H9 (cell line): ENCODE data around the gene HNRNPK. TPM values are rescaled to one million over a fixed set of nuclear protein-coding genes. Genes with fewer than 3 reads are reported as not detected.
A peak's percentile ranks its signal among the peaks of the same experiment; 100 is the strongest.

Experiments used
- DNase-seq: peaks from one replicate; pipeline ENCODE4 v3.0.0-alpha.2; 2017
- H2AFZ ChIP-seq: one replicate; pipeline ENCODE4 v1.6.1; 2013; ENCODE audit warnings: mild to moderate bottlenecking, low read length, control low read depth, moderate library complexity
- H2AK5ac ChIP-seq: 2 replicates; pipeline ENCODE4 v1.6.1; 2013; ENCODE audit warnings: low read length, control low read depth, mixed read lengths; ENCODE audit not compliant: insufficient read length
- H2BK120ac ChIP-seq: one replicate; pipeline ENCODE4 v1.6.1; 2013; ENCODE audit warnings: low read depth, mild to moderate bottlenecking, low read length, control low read depth, inconsistent platforms; ENCODE audit not compliant: poor library complexity, severe bottlenecking
- H2BK12ac ChIP-seq: 2 replicates; pipeline ENCODE4 v1.6.1; 2013; ENCODE audit warnings: low read length, control low read depth, mixed read lengths, low read depth; ENCODE audit not compliant: insufficient read length
- H2BK15ac ChIP-seq: 2 replicates; pipeline ENCODE4 v1.6.1; 2013; ENCODE audit warnings: low read depth, low read length, control low read depth
- H2BK20ac ChIP-seq: one replicate; pipeline ENCODE4 v1.6.1; 2013; ENCODE audit warnings: low read depth, mild to moderate bottlenecking, low read length, control low read depth, inconsistent platforms; ENCODE audit not compliant: poor library complexity, severe bottlenecking
- H2BK5ac ChIP-seq: 2 replicates; pipeline ENCODE4 v1.6.1; 2013; ENCODE audit warnings: low read length, control low read depth, mixed read lengths; ENCODE audit not compliant: insufficient read length
- H3K14ac ChIP-seq: 2 replicates; pipeline ENCODE4 v1.6.1; 2013; ENCODE audit warnings: low read length, control low read depth; ENCODE audit not compliant: insufficient read depth
- H3K18ac ChIP-seq: 2 replicates; pipeline ENCODE4 v1.6.1; 2013; ENCODE audit warnings: low read depth, mild to moderate bottlenecking, mixed read lengths, low read length, control low read depth; ENCODE audit not compliant: insufficient read length
- H3K23ac ChIP-seq: 2 replicates; pipeline ENCODE4 v1.6.1; 2013; ENCODE audit warnings: low read length, control low read depth, mixed read lengths, low read depth; ENCODE audit not compliant: insufficient read length
- H3K23me2 ChIP-seq: 2 replicates; pipeline ENCODE4 v1.6.1; 2013; ENCODE audit warnings: low read depth, mild to moderate bottlenecking, mixed read lengths, low read length, control low read depth; ENCODE audit not compliant: insufficient read length, poor library complexity, severe bottlenecking
- H3K27ac ChIP-seq: 2 replicates; pipeline ENCODE4 v1.5.1; 2013; ENCODE audit warnings: low read length, control low read depth, mixed read lengths, low read depth; ENCODE audit not compliant: insufficient read length
- H3K27me3 ChIP-seq: 2 replicates; pipeline ENCODE4 v1.6.1; 2013; ENCODE audit warnings: low read length, control low read depth, inconsistent platforms; ENCODE audit not compliant: insufficient read depth
- H3K4ac ChIP-seq: 2 replicates; pipeline ENCODE4 v1.6.1; 2013; ENCODE audit warnings: low read depth, mild to moderate bottlenecking, control low read depth, inconsistent platforms, low read length, moderate library complexity
- H3K4me1 ChIP-seq: 2 replicates; pipeline ENCODE4 v1.6.1; 2013; ENCODE audit warnings: low read length, control low read depth, inconsistent platforms; ENCODE audit not compliant: insufficient read depth
- H3K4me2 ChIP-seq: 2 replicates; pipeline ENCODE4 v1.6.1; 2013; ENCODE audit warnings: low read length, control low read depth, mixed read lengths; ENCODE audit not compliant: insufficient read length, insufficient read depth
- H3K56ac ChIP-seq: 2 replicates; pipeline ENCODE4 v1.6.1; 2013; ENCODE audit warnings: low read depth, mild to moderate bottlenecking, mixed read lengths, low read length, control low read depth; ENCODE audit not compliant: insufficient read length
- H3K79me1 ChIP-seq: 2 replicates; pipeline ENCODE4 v1.6.1; 2013; ENCODE audit warnings: low read depth, mild to moderate bottlenecking, moderate library complexity, low read length, control low read depth, inconsistent platforms; ENCODE audit not compliant: insufficient read depth, poor library complexity, severe bottlenecking
- H3K79me2 ChIP-seq: 2 replicates; pipeline ENCODE4 v1.6.1; 2013; ENCODE audit warnings: low read length, control low read depth, inconsistent platforms; ENCODE audit not compliant: insufficient read depth
- H3K9ac ChIP-seq: 2 replicates; pipeline ENCODE4 v1.6.1; 2013; ENCODE audit warnings: low read length, control low read depth, mixed read lengths; ENCODE audit not compliant: insufficient read length; ENCODE audit errors: extremely low read depth
- H3K9me3 ChIP-seq: one replicate; pipeline ENCODE4 v1.6.1; 2013; ENCODE audit warnings: low read depth, low read length, inconsistent platforms; ENCODE audit not compliant: control insufficient read depth
- H3T11ph ChIP-seq: one replicate; pipeline ENCODE4 v1.6.1; 2013; ENCODE audit warnings: mild to moderate bottlenecking, low read length, control low read depth, inconsistent platforms
- H4K20me1 ChIP-seq: one replicate; pipeline ENCODE4 v1.6.1; 2013; ENCODE audit not compliant: control insufficient read depth, insufficient read length, insufficient read depth
- H4K5ac ChIP-seq: 2 replicates; pipeline ENCODE4 v1.6.1; 2013; ENCODE audit warnings: low read depth, mild to moderate bottlenecking, mixed read lengths, low read length, control low read depth; ENCODE audit not compliant: insufficient read length
- H4K8ac ChIP-seq: replicated peaks from 2 replicates; pipeline ENCODE4 v1.6.1; 2013; ENCODE audit warnings: low read length, control low read depth, mixed read lengths, low read depth; ENCODE audit not compliant: insufficient read length
- H4K91ac ChIP-seq: 2 replicates; pipeline ENCODE4 v1.6.1; 2013; ENCODE audit warnings: low read depth, mild to moderate bottlenecking, moderate library complexity, mixed read lengths, low read length, control low read depth; ENCODE audit not compliant: insufficient read length
- H3K27ac Mint-ChIP-seq, 3 experiments: 2 replicates in 2 of 3; 3 replicates in 1 of 3; pipeline ENCODE4 v1.8.0; 2020 to 2021; ENCODE audit warnings: mixed read lengths in 3 of 3, mild to moderate bottlenecking in 1 of 3, moderate library complexity in 1 of 3
- H3K27me3 Mint-ChIP-seq: 2 replicates; pipeline ENCODE4 v1.8.0; 2021; ENCODE audit warnings: low read depth, mild to moderate bottlenecking, moderate library complexity, mixed read lengths
- H3K36me3 Mint-ChIP-seq, 3 experiments: 2 replicates in 2 of 3; 3 replicates in 1 of 3; pipeline ENCODE4 v1.8.0; 2020 to 2021; ENCODE audit warnings: low read depth in 3 of 3, mixed read lengths in 3 of 3; ENCODE audit not compliant: insufficient read depth in 1 of 3
- H3K4me1 Mint-ChIP-seq, 2 experiments: 2 replicates each; pipeline ENCODE4 v1.8.0; 2020; ENCODE audit warnings: mixed read lengths in 2 of 2
- H3K4me3 Mint-ChIP-seq, 2 experiments: 2 replicates in 1 of 2; 3 replicates in 1 of 2; pipeline ENCODE4 v1.8.0; 2020 to 2021; ENCODE audit warnings: mild to moderate bottlenecking in 2 of 2, mixed read lengths in 2 of 2, moderate library complexity in 1 of 2
- H3K9me3 Mint-ChIP-seq, 2 experiments: 2 replicates in 1 of 2; 3 replicates in 1 of 2; pipeline ENCODE4 v1.8.0; 2020; ENCODE audit warnings: mild to moderate bottlenecking in 2 of 2, mixed read lengths in 2 of 2, moderate library complexity in 1 of 2
- WGBS: extraction: QIAGEN DNeasy Blood & Tissue Kit; methylation state at CpG from one replicate; pipeline ENCODE4 v1.1.7; 2013; ENCODE audit warnings: missing lambda C conversion rate, low lambda C conversion rate, mixed read lengths; ENCODE audit not compliant: insufficient read length; ENCODE audit errors: extremely low coverage; 5-methylcytosine and 5-hydroxymethylcytosine counted together
- total RNA-seq: library from RNA; stranded (reverse); gene quantifications from 2 replicates; pipeline ENCODE4 v1.2.1, GENCODE V29; 2021
- TF ChIP-seq, protein P1 (sequence below): fragments of 200-600 bp; sonication (generic); conservative IDR thresholded peaks from 3 replicates; pipeline ENCODE4 v1.8.0; 2021; ENCODE audit warnings: antibody characterized with exemption, mild to moderate bottlenecking

The HNRNPK gene
- total RNA-seq, 1 experiment from 2014 or later = 790 TPM

DNA sequence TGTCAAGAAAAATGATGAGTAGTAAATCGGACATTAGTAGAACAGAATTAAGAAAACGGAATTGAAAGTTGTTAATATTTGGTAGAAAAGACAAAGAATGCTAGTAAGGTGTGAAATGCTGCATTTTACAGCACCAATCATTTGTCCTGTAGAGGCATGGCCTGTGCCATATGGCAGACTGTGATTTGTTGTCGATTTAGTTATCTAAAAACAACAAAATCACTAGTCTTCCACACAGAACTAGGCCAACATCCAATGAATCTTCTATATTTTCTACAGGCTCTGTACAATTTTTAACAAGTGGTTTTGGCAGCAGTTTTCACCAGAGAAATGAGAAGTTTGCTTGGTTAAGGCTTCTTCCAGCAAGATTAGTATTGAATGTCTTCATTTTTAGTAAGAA lies 10.4 kb downstream of the HNRNPK start:
- Mint-ChIP-seq H3K4me1 (peaks cover under 1 to 4% of the 10 kb centered on the region in 2 experiments; a peak in 1 of 4 replicates), H3K36me3 (peaks cover 60 to 83% (median 78%) of the 10 kb centered on the region in 3 experiments), H3K9me3 (no peaks in the 10 kb centered on the region), H3K27me3 (peaks cover 5% of the 10 kb centered on the region), H3K27ac (peak overlapping the region in 1 of 3 experiments; percentile 89; a peak in 3 of 7 replicates), H3K4me3 (no peak overlapping the region)
- Histone ChIP-seq H3T11ph (no peak overlapping the region), H3K4me1 (no peaks in the 10 kb centered on the region), H4K5ac (no peak overlapping the region), H3K79me2 (no peaks in the 10 kb centered on the region), H2BK20ac (no peak overlapping the region), H3K18ac (no peak overlapping the region), H4K8ac (no peak overlapping the region), H2BK12ac (no peak overlapping the region), H2AK5ac (no peak overlapping the region), H3K9ac (no peak overlapping the region), H2AFZ (no peak overlapping the region), H3K23me2 (no peaks in the 10 kb centered on the region), H3K9me3 (no peaks in the 10 kb centered on the region), H2BK5ac (no peak overlapping the region), H3K14ac (no peak overlapping the region), H2BK120ac (no peak overlapping the region), H4K91ac (no peak overlapping the region), H3K79me1 (peaks cover 3% of the 10 kb centered on the region), H3K56ac (no peak overlapping the region), H3K4ac (no peak overlapping the region), H3K4me2 (no peak overlapping the region), H3K27me3 (no peaks in the 10 kb centered on the region), H4K20me1 (no peaks in the 10 kb centered on the region), H3K23ac (no peak overlapping the region), H2BK15ac (no peak overlapping the region), H3K27ac (no peak overlapping the region)
- 100% methylated on average over 2 of the region's 3 CpGs for WGBS
- no peak for DNase-seq
- TF ChIP-seq, protein P1, sequence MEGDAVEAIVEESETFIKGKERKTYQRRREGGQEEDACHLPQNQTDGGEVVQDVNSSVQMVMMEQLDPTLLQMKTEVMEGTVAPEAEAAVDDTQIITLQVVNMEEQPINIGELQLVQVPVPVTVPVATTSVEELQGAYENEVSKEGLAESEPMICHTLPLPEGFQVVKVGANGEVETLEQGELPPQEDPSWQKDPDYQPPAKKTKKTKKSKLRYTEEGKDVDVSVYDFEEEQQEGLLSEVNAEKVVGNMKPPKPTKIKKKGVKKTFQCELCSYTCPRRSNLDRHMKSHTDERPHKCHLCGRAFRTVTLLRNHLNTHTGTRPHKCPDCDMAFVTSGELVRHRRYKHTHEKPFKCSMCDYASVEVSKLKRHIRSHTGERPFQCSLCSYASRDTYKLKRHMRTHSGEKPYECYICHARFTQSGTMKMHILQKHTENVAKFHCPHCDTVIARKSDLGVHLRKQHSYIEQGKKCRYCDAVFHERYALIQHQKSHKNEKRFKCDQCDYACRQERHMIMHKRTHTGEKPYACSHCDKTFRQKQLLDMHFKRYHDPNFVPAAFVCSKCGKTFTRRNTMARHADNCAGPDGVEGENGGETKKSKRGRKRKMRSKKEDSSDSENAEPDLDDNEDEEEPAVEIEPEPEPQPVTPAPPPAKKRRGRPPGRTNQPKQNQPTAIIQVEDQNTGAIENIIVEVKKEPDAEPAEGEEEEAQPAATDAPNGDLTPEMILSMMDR = no peak
